Stimulated activated CD8-positive, alpha-beta memory T cell treated with anti-CD3 and anti-CD28 coated beads, Interleukin-2, amount 100 ng/mL, for 48 hours (primary cell): ENCODE measurements around the gene SH3PXD2B.

Experiments
- DNase-seq, 2 donors: peaks; one replicate each; pipeline ENCODE4 v3.0.0-alpha.2; 2020; ENCODE audit warnings: low read depth in 2 of 2

Gene SH3PXD2B

DNA sequence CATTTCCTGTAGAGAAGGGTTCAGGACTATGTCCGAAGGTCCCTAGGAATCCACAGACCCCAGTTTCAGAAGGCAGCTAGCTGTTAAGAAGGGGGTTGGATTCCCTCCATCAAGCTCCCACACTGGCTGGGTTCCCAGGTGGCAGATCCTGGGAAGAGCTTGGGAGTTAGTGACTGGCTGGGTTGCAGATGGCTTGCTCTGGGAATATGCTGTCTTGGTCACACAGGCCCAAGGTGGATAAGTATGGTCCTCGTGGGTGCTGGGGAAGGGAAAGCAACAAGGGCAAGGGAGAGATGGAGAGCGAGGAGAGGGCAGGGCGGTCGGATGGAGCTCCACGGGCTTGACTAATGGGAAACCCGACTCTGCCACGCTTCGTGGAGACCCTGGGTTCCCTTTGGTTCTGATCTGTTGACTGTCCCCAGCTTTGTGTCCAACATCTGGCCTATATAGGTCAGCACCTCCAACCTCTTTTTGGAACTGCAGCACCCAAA is 17.4 kb downstream of the SH3PXD2B start:
- DNase-seq, result no peak

- no peak for DNase-seq
Observed at GRCh38 chr5:172436078-172436878, 18.0 kb downstream of the SH3PXD2B start.

GRCh38 chr5:172435362-172436077 is 18.8 kb downstream of the SH3PXD2B start:
- no peak for DNase-seq

DNA sequence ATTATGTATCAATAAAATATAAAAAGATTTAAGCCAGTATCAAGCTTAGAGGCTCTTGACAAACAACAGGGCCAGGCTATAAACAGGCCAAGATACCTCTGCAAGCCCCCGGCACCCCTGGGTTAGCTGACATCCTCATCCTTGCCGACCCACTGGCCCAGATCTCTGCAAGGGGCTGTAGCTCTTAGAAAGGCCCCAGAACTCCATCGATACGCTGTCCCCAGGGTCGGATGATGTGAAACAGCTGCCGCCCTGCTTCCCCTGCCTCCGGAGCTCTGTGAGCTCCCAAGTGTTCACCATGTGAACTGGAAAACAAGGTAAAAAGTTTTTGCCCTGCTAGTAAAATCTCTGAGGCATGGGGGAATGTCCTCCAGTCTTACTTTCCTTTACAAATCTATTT is 20.1 kb downstream of the SH3PXD2B start:
- DNase-seq, result no peak

DNA sequence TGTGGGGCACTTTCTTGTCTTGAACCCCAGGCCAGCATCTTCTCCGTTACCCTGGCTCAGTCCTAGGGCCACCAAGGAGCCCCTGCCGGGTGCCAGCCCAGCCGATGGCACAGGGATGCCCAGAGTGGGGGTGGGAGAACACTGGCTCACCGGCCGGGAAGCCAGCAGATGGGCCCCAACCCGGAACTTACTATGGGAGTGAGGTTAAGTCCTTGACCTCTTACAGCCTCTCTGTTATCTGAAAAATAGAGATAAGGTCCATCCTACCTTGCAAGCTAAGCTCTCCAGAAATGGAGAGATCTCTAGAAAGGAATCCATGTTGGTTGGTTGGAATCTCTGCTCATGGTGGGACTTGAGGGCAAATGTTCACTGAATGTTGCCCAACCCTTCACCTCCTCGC is 20.8 kb downstream of the SH3PXD2B start:
- no peak for DNase-seq

DNA sequence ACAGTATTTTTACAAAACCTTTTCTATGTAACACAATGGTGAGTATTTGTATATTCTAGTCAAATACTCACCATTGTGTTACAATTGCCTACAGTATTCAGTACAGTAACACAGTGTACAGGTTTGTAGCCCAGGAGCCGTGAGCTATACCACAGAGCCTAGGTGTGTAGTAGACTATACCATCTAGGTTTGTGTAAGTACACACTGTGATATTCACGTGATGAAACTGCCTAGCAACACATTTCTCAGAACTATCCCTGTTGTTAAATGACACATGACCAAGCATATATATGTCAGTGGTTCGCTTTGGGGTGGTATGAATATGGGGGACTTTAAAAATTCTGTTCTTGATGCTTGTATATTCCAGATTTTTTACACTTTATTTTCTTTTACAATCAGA is 21.3 kb downstream of the SH3PXD2B start:
- DNase-seq, result no peak

- DNase-seq, result no peak
Observed at GRCh38 chr5:172430354-172430753, 24.0 kb downstream of the SH3PXD2B start.

DNA sequence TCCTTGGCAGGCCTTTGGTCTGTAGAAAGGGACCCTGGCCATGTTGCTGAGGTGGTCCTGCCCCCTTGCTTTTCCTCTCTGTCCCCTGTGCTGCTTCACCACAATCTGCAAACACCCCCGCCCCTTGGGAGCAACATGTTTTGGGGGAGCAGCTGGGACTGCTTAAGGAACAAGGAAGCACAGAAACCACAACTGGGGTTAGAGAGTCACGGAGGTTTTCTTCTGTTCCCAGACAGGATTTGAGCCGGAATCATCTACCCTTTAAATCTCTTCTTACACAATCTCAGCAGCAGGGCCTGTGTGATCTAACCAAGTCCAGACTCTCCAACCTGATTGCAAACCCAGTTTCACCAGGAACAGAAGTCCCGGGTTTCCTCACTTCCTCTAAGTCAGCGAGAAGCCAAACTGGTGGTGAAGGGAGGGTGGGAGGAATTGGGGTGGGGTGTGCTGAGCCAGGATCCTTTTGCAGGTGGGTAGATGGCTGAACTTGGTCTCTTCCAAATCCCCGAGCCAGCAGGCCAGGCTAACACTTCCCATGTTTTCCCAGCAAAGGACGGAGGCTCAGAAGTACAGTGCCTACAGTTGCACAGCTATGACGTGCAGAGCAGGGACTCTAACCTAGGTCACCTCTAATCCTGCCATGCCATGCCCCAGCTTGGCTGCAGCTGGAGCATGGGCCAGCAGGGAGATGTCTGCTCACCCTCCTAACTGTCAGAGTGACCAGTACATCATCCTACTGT is 25.0 kb downstream of the SH3PXD2B start:
- no peak for DNase-seq

DNA sequence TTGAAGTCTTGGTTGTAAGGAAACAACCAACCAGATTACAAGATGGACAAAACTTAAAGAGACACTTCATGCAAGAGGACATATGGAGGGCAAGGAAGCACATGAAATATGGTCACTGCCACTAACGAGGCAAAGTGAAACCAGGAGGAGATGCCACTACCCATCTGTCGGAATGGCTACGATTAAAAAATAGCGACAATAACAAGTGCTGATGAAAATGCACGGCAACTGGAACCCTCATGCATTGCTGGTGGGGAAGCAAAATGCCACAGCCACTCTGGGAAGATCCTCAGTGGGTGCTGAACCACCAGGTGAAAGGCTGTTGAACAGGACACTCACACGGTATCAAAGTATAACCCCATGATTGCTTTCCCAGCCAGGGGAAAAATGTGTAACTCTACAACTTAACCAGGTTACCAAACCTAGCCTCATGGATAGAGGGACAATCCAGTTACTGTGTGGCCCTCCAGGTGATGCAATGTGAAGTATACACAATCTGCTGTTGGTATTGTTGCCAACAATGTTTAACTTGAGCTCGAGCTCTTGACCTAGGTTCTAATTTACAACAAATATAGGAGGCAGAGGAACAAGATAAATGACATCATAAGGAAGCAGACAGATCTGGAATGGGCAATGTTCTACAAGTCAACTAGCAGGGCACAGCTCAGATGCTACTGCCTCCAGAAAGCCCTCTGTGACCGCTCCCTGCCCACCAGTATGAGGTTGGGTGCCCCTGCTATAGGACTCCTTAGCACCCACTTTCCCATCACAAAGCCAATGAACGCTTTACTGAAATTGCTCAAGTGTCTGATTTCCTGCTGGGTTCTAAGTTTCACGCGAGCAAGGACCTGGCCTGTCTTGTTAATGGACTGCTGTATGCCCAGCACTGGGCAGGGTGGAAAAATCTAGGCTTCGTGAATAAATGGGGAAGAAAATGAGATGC is 25.8 kb downstream of the SH3PXD2B start:
- DNase-seq, result no peak

DNA sequence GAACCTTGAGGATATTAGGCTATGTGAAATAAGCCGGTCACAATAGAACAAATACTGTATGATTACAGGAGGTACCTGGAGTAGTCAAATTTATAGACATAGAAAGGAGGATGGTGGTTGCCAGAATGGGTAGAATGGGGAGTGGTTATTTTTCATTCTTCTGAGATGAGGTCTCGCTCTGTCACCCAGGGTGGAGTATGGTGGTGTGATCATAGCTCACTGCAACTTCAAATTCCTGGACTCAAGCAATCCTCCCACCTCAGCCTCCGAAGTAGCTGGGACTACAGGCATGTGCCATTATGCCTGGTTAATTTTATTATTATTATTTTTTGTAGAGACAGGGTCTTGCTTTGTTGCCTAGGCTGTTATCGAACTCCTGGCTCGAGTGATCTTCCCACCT is 27.1 kb downstream of the SH3PXD2B start:
- no peak for DNase-seq

DNA sequence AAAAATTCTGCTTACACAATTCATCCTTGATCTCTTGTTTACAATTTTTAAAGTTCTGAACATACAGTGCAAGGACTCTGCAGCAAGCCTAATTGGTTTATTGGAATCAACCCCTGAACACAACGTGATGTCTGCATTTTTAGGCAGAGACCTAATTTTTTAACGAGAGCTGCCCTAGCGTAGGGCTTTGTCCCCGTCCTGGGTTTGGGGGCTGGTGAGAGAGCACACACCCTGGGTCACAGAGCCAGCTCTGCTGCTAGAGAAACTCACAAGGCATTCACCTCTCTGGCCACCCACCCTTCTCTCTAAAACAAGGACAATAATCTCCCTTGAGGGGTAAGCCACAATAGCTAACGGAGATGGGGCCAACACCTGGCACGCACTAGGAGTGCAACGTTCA is 28.2 kb downstream of the SH3PXD2B start:
- DNase-seq, result no peak

- DNase-seq, result no peak
Observed at GRCh38 chr5:172425402-172425801, 28.9 kb downstream of the SH3PXD2B start.

DNA sequence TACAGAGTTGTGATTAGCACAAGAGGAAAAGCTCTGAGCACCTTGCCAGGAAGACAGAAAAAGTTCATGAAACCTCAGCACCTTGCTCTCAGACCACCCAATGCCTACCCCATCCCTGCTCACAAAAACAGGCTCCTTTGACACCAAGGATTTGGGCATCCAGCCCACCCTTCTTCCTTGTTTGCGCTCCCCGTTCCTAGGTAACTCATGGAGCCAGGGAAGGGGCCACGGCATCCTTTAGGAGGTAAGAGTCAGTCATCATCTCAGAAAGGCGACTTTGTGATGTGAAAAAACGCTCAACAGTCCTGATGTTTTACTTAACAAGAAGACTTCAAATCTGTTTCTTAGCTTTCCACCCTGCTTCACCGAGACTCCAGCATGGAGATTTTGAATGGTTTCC is 29.5 kb downstream of the SH3PXD2B start:
- DNase-seq, result no peak

DNA sequence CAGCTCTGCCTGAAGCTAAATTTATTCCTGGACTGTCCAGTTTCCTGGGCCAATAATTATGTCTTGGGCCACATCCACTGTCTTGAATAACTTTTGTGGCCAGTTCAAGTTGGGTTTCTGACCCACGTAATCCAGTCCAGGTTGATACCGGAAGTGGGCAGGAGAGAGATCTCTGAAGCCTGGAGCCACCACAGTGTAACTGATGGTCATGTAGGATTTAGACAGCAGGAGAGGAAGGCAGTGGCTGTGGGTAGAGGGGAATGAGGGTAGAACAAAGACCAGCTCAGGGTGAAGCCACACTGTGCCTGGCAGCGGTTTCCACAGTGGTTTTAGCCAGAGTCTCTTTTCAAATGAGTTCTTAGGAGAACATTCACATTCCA is 30.2 kb downstream of the SH3PXD2B start:
- DNase-seq, result no peak

DNA sequence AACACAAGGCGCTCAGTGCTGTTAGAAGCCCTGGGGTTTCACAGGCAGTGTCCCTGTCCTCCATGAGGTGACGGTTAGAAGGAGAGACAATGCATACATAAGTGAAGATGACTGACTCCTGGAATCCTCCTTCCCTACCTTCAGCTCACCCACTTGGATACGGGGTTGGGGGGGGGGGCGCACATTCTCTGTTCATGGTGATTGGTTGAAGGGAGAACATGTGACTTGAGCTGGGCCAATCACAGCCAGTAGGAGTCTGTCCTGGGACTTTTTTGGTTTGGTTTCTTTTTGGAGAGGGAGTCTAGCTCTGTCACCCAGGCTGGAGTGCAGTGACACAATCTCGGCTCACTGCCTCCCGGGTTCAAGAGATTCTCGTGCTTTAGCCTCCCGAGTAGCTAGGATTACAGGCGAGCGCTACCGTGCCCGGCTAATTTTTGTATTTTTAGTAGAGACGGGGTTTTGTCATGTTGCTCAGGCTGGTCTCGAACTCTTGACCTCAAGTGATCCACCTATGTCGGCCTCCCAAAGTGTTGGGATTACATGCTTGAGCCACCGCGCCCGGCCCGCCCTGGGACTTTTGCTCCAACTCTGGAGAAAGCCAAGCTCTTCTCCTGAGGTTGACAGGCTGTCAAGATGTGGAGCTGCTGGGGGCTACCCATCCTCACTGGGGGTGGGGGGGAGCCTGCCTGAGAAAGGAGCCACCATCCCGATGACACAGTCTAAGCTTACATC is 30.8 kb downstream of the SH3PXD2B start:
- no peak for DNase-seq

DNA sequence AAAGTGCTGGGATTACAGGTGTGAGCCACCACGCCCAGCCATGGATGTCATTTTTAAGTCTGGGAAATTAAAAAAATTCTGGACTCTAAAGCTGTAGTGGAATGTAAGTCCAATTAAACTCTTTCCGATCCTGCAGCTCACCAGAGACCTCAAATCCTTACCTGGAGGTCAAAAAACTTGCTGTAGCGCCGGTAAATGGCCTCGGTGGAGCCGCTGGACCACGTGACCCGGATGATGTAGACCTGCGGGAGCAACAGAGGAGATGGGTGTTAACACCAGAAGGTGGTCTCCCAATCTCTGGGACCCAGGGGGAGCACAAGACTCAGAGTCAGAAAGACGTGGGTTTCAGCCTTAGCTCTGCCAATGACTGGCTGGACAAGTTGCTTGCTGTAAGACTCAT is 32.1 kb downstream of the SH3PXD2B start:
- no peak for DNase-seq

- DNase-seq, result no peak
Observed at GRCh38 chr5:172421020-172421419, 33.3 kb downstream of the SH3PXD2B start.

DNA sequence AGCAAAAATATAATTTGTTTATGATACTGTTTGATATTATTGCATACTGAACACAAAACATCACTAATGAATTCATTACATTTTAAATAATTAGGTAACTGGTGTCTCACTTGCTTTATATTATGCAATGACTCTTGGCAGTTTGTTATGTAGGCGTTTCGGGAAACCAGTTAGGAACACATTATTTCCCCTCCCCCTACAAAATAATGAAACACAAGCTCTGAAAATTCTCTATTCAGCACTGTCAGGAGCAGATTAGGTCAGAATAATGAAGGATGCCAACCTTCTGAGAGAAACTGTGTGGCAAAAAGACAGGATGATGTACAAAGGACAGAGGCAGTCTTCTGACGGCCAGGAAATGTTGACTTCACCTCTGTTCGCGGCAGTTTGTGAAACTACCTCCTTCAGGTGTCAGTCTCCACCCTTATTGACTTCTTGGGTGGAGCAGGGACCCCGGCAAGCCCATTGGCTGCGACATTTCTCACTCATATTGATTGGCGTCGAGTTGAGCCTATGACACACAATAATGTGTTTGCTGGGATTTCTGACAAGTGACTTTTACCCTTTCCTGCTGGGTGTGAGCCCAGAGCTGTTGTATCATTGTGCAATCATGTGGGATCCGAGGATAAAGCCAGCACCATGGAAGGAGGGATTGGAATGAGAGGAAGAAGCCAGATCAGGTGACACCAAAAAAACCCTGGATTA is 33.9 kb downstream of the SH3PXD2B start:
- DNase-seq, result no peak

DNA sequence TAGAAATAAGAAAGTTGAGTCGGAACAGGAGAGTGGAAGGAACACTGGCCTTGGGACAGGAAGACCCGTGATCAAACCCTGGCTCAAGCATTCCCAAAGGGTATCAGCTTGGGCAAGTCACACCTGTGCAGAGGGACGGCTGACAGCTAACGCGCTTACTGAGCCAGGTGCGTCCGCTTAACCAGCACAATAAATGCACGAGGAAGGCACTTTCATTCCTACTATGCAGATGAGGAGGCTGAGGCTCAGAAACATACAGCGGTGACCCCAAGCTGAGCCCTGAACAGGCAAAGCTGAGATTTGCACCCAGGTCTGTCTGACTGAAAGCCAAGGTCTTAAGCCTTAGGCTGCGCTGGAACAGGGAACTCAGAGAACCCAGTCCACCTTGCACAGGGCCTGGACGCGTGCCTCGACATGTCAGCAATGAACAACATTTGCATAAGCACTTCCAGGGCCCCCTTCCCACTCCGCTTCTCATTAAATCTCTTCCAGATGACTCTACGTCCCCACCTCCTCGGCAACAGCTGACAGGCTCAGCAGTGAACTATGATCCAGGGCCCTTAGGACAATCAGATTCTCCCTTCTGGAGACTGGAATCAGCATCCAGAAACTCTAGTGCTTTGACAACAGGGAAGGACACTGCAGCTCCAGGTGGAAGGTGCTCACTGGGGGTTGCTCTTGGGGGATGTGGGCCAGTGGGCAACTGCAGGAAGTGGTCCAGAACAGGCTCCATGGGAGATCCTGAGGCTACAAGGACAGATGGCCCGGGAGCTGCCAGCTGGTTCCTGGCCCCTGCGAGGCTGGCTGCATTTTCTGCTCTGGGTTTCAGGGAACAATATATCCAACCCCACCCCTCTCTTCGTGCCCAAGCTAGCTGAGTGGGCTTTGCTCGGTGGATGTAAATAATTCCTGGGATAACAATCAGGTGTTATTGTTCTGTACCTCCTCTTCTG is 35.2 kb downstream of the SH3PXD2B start:
- no peak for DNase-seq
